AG04450 (cell line): ENCODE data around the gene ZNF785. TPM values are rescaled to one million over a fixed set of nuclear protein-coding genes. Genes with fewer than 3 reads are reported as not detected.

Experiments
- CTCF ChIA-PET: fragments of 300-600, 350-600 bp; formaldehyde crosslinking; extraction: SDS; loops from one replicate; lab custom pipeline; 2022; ENCODE audit warnings: antibody characterized with exemption, inconsistent platforms; lab: Charles Lee
- POLR2A ChIA-PET: fragments of 350-600 bp; formaldehyde crosslinking; extraction: SDS; loops from one replicate; lab custom pipeline; 2021; ENCODE audit warnings: antibody characterized with exemption, inconsistent platforms; lab: Yijun Ruan, JAX
- DNase-seq: peaks from one replicate; pipeline ENCODE4 v3.0.0-alpha.2; 2011; ENCODE audit warnings: low read depth, low spot score
- H3K27ac ChIP-seq: one replicate; pipeline ENCODE4 v1.5.1; 2012; ENCODE audit warnings: low read depth, low read length, control low read depth
- H3K27me3 ChIP-seq: one replicate; pipeline ENCODE4 v1.6.0; 2012; ENCODE audit warnings: low read length; ENCODE audit not compliant: control insufficient read depth, insufficient read depth
- H3K4me3 ChIP-seq: 2 replicates; pipeline ENCODE4 v1.5.1; 2011; ENCODE audit warnings: mild to moderate bottlenecking, low read depth, low read length, control low read depth
- H3K9me3 ChIP-seq: 2 replicates; pipeline ENCODE4 v1.5.1; 2012; ENCODE audit warnings: low read length; ENCODE audit not compliant: control insufficient read depth, insufficient read depth
- polyA plus RNA-seq: library from polyadenylated mRNA; depleted of rRNA; stranded (reverse); fragments of >200 nt; gene quantifications from 2 replicates; pipeline ENCODE4 v1.2.3, GENCODE V29; 2011
- TF ChIP-seq, protein P1 (sequence below): IDR thresholded peaks from 2 replicates; pipeline ENCODE4 v1.5.1; 2011; ENCODE audit warnings: low read depth, low read length, control low read depth, inconsistent platforms

ZNF785 gene
- polyA plus RNA-seq, 1 experiment, result 6.6 TPM

GRCh38 chr16:30581457-30581856, 4.0 kb downstream of the ZNF785 start:
- Histone ChIP-seq H3K9me3 (peaks cover 5% of the 10 kb centered on the region; the same call in 1 of the 2 replicates), H3K27ac (no peak overlapping the region), H3K27me3 (no peaks in the 10 kb centered on the region), H3K4me3 (no peak overlapping the region)
- POLR2A ChIA-PET, result no interaction called here
- TF ChIP-seq, protein P1, sequence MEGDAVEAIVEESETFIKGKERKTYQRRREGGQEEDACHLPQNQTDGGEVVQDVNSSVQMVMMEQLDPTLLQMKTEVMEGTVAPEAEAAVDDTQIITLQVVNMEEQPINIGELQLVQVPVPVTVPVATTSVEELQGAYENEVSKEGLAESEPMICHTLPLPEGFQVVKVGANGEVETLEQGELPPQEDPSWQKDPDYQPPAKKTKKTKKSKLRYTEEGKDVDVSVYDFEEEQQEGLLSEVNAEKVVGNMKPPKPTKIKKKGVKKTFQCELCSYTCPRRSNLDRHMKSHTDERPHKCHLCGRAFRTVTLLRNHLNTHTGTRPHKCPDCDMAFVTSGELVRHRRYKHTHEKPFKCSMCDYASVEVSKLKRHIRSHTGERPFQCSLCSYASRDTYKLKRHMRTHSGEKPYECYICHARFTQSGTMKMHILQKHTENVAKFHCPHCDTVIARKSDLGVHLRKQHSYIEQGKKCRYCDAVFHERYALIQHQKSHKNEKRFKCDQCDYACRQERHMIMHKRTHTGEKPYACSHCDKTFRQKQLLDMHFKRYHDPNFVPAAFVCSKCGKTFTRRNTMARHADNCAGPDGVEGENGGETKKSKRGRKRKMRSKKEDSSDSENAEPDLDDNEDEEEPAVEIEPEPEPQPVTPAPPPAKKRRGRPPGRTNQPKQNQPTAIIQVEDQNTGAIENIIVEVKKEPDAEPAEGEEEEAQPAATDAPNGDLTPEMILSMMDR, result no peak
- DNase-seq, result no peak
- CTCF ChIA-PET, result no interaction called here

DNA sequence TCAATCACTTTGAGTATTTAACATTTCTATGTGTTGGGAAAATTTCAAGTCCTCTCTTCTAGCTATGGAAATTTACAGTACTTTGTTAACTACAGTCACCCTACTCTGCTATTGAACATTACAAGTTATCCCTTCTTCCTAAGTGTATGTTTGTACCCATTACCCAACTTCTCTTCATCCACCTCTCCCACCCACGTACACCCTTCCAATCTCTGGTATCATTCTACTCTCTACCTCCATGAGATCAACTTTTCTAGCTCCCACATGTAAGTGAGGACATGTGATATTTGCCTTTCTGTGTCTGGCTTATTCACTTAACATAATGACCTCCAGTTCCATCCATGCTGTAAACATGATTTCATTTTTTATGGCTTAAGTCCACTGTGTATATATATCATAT, 10.8 kb downstream of the ZNF785 start:
- no peaks in the 10 kb centered on the region for H3K27me3 ChIP-seq
- TF ChIP-seq, protein P1, result no peak
- POLR2A ChIA-PET, result no interaction called here
- CTCF ChIA-PET, result interaction anchor here (0.7 to 0.9 kb wide), 2 partner anchors 24 to 125 kb away, joined by 3 read pairs; no protein-coding TSS in a partner anchor
- H3K27ac ChIP-seq, result no peak overlapping the region
- H3K4me3 ChIP-seq, result no peak overlapping the region
- no peak for DNase-seq
- H3K9me3 ChIP-seq, result no peaks in the 10 kb centered on the region; the same call in 1 of the 2 replicates

- POLR2A ChIA-PET, result interaction anchor here (0.7 to 2.2 kb wide), 14 partner anchors 13 to 164 kb away, joined by 3 to 12 read pairs (median 4); partner anchors contain the start of genes FBRS, PRR14, SEPHS2 and ZNF747
- Histone ChIP-seq H3K4me3 (peak within 1 kb of the TSS; percentile 69), H3K27ac (peak within 1 kb of the TSS; percentile 65), H3K9me3 (no peaks in the 10 kb centered on the region; the same call in 1 of the 2 replicates), H3K27me3 (no peaks in the 10 kb centered on the region)
- CTCF ChIA-PET, result interaction anchor here (1.0 to 1.2 kb wide), 2 partner anchors 57 to 162 kb away, joined by 3 read pairs; no protein-coding TSS in a partner anchor
- TF ChIP-seq, protein P1, result no peak
- peak; percentile 91 for DNase-seq
These were observed 13.8 kb downstream of the ZNF785 start, which contains the start of gene ZNF688 for GRCh38 chr16:30571445-30572322. ZNF688 (minus strand) TSS chr16:30571714; CDS start chr16:30571629, 85 bp downstream.

- Histone ChIP-seq H3K4me3 (peak overlapping the region; percentile 69), H3K27me3 (peaks cover 4% of the 10 kb centered on the region), H3K9me3 (no peaks in the 10 kb centered on the region; the same call in 1 of the 2 replicates), H3K27ac (peak overlapping the region; percentile 65)
- DNase-seq, result no peak
- CTCF ChIA-PET, result no interaction called here
- POLR2A ChIA-PET, result interaction anchor here (0.9 to 2.2 kb wide), 7 partner anchors 12 to 163 kb away, joined by 3 to 12 read pairs (median 5); partner anchors contain the start of genes PRR14, SEPHS2, ZNF764 and ZNF771
- TF ChIP-seq, protein P1, result no peak
These were observed 14.7 kb downstream of the ZNF785 start for GRCh38 chr16:30570636-30571444.
